ENCODE data around the gene PIP4K2A.

PIP4K2A gene

GRCh38 chr10:22620140-22620857 lies 94.1 kb downstream of the PIP4K2A start:
- DNase-seq (ENCODE audit: low spot score): no peak

- DNase-seq (ENCODE audit: low spot score): no peak
Observed at GRCh38 chr10:22619101-22619500, 95.3 kb downstream of the PIP4K2A start.

GRCh38 chr10:22618078-22618785 lies 96.1 kb downstream of the PIP4K2A start:
- no peak for DNase-seq (ENCODE audit: low spot score)

GRCh38 chr10:22617516-22617915 lies 96.9 kb downstream of the PIP4K2A start:
- no peak for DNase-seq (ENCODE audit: low spot score)

- no peak for DNase-seq (ENCODE audit: low spot score)
Observed at GRCh38 chr10:22617051-22617450, 97.3 kb downstream of the PIP4K2A start.

GRCh38 chr10:22615819-22616499 lies 98.4 kb downstream of the PIP4K2A start:
- DNase-seq (ENCODE audit: low spot score): peak; percentile 48

- no peak for DNase-seq (ENCODE audit: low spot score)
Observed at GRCh38 chr10:22615101-22615500, 99.3 kb downstream of the PIP4K2A start.

- no peak for DNase-seq (ENCODE audit: low spot score)
Observed at GRCh38 chr10:22613011-22613410, 101.4 kb downstream of the PIP4K2A start.

- DNase-seq (ENCODE audit: low spot score): no peak
Observed at GRCh38 chr10:22612318-22612717, 102.1 kb downstream of the PIP4K2A start.

- no peak for DNase-seq (ENCODE audit: low spot score)
Observed at GRCh38 chr10:22611425-22612115, 102.8 kb downstream of the PIP4K2A start.

GRCh38 chr10:22610610-22611009 lies 103.8 kb downstream of the PIP4K2A start:
- no peak for DNase-seq (ENCODE audit: low spot score)

GRCh38 chr10:22609719-22610465 lies 104.5 kb downstream of the PIP4K2A start:
- no peak for DNase-seq (ENCODE audit: low spot score)

GRCh38 chr10:22609251-22609650 lies 105.1 kb downstream of the PIP4K2A start:
- no peak for DNase-seq (ENCODE audit: low spot score)

- no peak for DNase-seq (ENCODE audit: low spot score)
Observed at GRCh38 chr10:22607261-22607660, 107.1 kb downstream of the PIP4K2A start.

GRCh38 chr10:22606164-22606614 lies 108.2 kb downstream of the PIP4K2A start:
- no peak for DNase-seq (ENCODE audit: low spot score)

GRCh38 chr10:22605168-22605567 lies 109.2 kb downstream of the PIP4K2A start:
- no peak for DNase-seq (ENCODE audit: low spot score)

- no peak for DNase-seq (ENCODE audit: low spot score)
Observed at GRCh38 chr10:22604344-22605126, 109.8 kb downstream of the PIP4K2A start.

- no peak for DNase-seq (ENCODE audit: low spot score)
Observed at GRCh38 chr10:22603581-22603980, 110.8 kb downstream of the PIP4K2A start.

GRCh38 chr10:22601618-22602017 lies 112.8 kb downstream of the PIP4K2A start:
- DNase-seq (ENCODE audit: low spot score): no peak

GRCh38 chr10:22599636-22600228 lies 114.6 kb downstream of the PIP4K2A start:
- DNase-seq (ENCODE audit: low spot score): no peak
